ENCODE measurements around the gene RHOBTB3.
A peak's percentile ranks its signal among the peaks of the same experiment; 100 is the strongest.
"Not testable (repeated sequence)": the region's sequence is repeated elsewhere in the genome, so short reads cannot be mapped to it uniquely, and the experiment has no call there.

The RHOBTB3 gene

DNA sequence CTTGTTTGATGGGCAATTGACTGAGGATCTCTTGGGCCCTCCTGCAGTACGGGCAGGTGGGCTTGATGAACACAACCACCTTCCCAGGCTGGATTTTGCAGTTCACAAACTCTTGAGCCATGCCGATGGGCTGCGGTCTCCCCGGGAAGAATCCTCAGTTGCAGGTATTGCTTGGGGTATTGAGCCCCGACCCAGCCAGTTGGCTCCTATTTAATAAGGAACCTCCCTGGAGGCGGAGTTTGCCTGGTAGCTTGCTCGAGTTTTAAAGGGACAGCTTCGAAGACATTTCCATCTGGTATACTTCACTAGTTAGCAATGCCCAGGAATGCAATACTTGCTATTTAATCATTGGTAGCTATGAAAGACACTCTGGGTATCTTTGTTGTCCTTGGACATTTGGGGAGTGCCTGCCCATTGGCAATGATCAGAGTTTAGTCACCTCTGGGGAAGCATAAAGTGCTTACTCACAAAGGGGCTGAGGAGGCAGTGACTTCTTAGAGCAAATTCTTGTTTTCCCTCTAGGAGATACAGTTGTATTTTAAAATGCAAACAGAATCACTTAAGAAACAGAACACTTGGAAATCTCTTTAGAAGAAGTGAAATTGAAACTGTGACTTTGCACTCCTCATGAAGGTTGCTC, 91.5 kb downstream of the RHOBTB3 start, which contains the start of gene GLRX:
Gene GLRX, minus strand, starts transcription at position 185 of the 640 bp plus-strand sequence. Its CDS starts 64 bp downstream, at position 121.
- peak; percentile 62 for DNase-seq

DNA sequence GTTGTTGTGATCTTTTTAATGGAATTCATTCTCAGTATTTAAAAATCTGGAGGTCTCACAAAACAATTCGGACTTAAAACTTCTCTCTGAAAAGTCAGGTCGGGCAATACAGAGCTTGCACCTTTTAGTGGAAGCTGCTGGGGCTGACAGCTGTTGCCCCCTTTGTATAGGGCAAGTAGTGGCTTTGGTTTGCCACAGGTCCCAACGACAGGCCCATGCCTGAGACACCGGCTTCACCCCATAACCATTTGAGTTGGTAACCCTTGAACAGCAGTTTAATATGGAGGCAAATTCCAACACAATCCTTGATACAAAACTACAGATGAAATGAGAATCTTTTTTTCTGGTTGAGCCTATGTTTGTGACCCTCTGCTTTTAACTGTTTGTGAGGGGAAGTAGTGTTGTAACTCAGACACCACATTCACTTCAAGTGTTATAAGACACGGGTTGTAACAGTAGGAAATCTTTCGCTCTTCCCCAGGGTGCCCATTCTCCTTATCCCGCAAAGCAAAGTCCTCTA, 92.1 kb downstream of the RHOBTB3 start:
- no peak for DNase-seq

DNA sequence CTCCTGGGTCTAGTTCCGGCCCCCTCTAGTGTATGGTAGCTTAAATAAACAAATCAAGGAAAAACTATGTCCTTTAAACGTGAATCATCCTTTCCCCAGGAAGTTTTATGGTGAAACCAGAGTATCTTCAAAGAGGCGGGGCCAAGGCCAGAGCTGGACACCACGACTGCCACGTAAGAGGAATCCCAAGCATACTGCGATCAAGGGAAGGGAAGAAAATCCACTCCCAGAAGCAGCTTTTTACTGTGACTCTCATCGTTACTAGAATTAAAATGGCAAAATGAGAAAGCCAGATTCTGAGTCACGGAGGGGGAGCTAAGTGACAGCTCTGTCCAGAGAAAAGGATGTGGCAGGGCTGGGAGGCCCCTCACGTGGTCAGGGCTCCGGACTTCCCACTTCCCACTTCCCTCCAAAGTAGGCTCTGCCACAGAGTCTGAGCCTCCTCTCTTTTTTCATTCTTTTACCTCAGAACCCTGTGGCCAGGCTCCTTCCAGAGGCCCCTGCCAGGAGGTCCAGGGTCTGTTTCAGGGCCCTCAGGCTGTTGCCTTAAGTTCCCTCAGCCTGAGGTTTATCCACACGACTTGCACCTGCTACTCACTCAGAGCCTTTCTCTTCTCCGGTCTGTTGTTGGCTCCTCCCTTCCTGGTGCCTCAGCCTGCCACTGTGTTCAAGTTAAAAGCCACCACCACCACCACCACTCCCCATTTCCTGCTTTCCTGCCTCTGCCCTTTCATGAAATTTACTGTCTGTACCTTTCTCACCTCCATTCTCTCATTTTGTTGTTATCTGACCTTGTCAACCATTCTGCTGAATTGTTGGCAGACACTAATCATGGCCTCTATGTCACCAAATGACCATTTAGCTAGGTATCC, 92.8 kb downstream of the RHOBTB3 start:
- DNase-seq = peak; percentile 48

DNA sequence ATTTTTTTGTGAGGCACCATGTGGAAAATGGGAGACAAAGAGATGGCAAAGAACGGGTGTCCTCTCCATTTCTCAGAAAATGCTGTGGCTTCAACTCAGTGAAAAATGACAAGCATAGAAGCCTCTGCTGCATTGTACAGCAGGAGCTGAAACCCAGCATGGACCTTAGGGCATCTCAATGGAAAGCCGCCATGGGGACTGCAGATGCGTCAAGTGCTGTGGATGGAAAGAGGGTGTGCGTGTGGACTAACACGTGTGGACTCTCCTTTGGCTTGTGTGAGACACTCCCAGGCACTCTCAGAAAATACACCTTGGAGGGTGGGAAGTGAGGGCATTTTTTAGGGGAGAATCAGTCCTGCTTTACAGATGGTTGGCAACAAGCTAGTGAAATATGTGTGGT, 93.6 kb downstream of the RHOBTB3 start:
- DNase-seq = no peak

DNA sequence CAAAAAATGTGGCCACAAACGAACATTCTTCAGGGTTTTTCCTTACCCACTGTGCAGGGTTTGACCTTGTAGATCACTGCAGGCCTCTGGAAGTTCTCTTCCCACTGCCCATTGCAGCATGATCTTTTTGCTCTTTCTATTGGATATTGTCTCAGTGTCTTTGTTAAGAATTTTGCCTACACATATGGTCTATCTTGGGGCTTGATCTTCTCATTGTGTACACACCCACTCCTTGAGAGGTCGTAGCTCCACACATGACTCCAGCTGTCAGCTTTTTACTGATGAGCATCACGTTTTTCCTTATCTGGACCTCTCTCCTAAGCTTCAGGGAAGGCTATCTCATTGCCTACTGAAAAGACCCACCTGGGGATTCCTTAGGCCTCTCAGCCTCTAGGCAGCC, 94.4 kb downstream of the RHOBTB3 start:
- DNase-seq = no peak

DNA sequence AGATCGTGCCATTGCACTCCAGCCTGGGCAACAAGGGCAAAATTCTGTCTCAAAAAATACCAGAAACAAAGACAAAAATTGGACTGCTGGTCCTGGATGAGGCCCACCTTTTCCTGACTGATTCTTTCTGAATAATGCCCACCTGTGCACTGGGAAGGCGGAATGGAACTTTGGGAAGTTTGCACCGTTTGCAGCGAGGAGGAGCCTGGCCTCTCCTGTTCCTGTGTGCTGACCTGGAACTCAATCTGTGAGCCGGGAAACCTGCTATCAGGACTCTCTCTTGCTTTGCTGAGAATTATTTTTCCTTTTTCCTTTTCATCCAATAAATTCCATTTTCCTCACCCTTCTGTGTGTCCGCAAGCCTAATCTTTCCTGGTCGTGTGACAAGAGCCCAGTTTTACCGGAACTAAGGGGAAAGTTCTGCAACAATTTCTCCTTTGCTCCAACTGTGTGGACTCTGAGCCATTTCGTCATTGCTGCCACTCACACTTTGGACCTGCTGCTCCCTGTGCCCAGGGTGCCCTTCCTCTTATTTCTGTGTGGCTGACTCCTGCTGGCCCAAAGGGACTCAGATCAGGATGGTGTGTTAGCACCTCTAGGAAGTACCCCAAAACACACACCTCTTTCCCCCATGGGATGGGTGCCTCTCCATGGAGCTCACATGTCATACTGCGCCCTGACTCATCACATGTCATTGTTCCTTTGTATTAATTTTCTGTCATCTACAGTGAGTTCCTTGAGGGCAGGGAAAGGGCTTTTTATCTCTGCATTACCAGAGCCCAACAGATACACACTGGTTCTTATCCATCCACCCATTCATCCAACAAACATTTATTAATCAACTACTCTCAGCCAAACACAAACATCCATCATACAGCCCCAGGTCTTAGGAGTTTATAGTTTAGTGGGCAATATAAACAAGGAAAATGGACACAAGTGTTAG, 96.1 kb downstream of the RHOBTB3 start:
- DNase-seq = no peak

DNA sequence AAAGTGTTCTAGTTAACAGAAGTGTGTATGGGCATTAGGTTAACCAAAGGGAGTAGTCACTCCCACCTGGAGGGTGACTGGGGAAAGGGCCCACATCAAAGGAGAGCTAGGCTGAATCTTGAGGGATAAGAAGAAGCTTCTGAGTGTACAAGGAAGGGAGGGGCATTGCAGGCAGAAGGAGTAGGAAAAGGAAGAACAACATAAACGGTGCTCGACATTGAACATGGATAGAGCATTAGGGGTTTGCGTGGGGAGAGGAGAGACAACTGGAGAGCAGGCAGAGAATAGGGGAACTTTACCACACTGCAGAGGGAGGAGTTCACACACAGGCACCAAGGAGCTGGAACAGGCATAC, 96.7 kb downstream of the RHOBTB3 start:
- DNase-seq = no peak

DNA sequence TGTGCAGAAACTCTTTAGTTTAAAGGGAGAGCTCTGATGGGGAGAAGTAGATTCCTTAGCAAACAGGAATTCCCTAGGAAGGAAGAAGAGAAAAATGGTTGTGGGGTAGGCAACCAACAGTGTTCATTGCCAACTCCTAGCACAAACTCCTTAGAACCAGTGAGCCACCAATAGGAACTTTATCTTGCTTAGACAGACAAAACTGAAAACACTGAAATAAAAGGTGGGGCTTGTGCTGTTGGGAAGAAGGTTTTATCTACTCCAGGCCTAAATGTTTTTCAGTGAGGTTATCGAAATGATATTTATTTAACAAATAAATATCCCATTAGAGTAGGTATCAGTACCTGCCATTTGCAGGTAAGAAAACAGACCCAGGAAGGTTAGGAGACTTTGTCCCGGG, 99.1 kb downstream of the RHOBTB3 start:
- no peak for DNase-seq

DNA sequence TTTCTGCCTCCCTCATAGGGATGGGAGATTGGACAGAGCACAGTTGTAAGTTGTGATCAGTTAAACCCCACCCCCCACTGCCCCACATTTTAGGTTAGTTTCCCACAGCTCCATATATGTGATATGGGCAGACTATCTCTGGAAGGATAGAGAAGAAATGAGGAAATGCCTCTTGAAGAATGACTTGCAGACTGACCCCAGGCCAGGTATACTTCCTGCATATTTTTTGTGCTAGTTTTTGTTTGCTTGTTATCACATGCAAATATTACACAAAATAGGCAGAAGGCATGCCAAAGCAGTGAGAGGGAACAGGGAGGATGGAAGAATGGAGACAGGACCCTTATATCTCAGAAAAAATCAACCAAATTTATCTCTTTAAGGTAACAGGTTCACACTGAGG, 101.5 kb downstream of the RHOBTB3 start:
- DNase-seq = no peak

DNA sequence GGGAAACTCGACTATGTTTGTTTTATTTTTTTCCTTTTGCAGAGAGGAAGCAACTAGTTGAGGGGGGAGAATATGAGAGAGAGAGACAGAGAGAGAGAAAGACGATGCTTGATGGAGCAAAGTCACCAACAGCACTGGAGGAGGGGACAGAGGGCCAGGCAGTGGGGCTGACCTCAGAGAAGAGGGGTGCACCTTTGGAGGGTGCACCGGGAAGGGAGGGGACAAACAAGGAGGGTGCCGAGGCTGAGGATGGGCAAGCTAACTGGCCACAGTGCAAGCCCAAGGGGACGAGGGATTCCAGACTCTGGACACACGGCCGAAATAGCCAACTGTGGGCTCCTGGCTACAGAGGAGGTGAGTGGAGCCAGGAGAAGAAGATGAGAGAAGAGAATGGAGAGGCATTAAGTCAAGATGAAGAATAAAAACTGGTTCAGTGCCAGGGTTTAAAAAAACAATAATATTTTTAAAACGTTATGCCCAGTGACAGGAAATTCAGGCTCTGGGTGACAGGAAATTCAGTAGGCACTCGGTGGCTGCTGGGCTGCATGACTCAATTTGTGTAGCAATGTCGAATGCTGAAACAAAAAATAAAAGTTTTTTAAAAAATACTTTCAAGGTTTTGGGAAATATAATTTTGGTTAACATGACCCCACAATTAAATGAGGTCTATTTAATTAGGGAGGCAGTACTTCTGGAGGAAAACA, 104.7 kb downstream of the RHOBTB3 start:
- DNase-seq = no peak

DNA sequence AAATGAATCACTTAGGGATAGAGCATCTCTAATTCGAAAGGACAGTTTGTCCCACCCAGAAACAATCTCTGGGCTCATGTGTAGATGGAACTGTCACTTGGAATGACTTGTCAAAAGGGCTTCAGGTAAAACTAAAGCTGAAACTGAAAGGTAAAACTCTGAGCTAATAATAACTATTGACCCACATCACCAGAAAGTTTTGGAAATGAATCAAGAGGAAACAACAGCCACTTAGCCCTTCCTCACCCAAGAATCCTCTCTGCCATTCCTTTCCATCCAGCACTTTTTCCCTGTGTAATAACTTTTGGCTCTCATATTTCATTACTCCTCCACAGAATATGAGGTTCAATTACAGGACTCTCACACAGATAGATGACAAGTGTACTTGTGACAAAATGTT, 105.4 kb downstream of the RHOBTB3 start:
- no peak for DNase-seq

DNA sequence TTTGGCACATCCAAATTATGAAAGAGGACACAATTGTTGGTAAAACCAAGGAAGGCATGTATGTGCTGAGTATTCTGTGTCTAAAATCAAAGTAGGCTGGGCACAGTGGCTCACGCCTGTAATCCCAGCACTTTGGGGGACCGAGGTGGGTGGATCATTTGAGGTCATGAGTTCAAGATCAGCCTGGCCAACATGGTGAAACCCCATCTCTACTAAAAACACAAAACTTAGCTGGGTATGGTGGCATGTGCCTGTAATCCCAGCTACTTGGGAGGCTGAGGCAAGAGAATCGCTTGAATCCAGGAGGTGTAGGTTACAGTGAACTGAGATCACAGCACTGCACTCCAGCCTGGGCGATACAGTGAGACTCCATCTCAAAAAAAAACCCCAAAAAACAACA, 105.8 kb downstream of the RHOBTB3 start:
- DNase-seq = not testable (repeated sequence)

DNA sequence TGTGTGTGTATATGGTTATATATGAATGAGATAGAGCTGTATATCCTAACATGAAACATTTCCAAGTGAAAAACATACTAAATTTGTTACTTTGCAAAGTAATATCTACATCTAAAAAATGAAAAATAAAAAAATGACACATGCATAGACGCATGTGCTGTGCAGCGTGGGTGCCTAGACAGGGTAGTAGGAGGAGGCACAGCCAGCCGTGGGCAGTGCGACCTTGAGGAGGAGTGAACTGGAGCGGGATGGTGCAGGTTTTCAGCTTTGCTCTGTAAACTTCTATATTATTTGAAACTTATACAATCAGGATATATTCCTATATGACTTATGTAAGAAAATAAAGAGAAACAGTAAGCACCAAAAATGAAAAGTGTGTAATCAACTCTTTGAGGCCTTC, 106.4 kb downstream of the RHOBTB3 start:
- DNase-seq = no peak

DNA sequence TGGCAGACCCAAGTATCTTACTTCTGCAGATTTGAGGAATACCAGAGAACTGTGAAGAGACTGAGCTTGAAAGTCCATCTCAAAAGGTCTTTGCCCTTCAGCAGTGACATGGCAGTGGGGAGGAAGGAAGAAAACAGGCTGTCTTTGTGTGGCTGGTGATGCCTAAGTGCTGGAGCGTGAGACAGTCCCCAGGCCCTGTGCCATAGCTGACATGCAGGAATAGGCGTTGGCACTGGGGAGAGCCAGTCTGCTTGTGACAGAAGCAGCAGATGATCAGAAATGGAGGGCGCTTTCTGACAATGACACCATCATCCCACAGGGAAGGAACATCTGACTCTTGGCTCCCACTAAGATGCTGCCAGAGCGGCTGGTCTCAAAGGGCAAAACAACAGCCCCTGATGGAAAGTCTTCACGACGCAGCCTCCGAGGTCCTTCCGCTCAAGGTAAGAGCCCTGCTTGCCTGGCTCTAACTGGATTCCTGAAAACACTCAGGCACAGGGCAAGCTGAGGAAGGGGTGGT, 106.9 kb downstream of the RHOBTB3 start:
- no peak for DNase-seq

DNA sequence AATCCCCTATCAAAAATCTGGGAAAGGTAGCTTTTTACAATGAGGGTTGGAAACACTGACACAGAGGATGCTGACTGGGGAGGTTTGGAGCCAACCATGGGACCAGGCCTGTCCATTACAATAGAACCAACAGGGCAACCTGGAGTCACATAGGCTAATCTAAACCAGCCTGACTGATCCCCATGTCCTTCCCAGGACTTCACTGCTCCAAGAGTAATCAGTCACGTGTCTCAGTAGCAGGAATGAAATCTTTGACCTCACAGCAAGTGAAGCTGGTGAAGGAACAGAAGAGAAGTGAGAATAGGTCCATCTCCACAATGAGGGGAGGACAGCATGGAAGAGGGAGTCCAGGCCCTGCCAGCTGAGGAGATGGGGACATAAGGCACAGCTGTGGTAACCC, 107.4 kb downstream of the RHOBTB3 start:
- no peak for DNase-seq

DNA sequence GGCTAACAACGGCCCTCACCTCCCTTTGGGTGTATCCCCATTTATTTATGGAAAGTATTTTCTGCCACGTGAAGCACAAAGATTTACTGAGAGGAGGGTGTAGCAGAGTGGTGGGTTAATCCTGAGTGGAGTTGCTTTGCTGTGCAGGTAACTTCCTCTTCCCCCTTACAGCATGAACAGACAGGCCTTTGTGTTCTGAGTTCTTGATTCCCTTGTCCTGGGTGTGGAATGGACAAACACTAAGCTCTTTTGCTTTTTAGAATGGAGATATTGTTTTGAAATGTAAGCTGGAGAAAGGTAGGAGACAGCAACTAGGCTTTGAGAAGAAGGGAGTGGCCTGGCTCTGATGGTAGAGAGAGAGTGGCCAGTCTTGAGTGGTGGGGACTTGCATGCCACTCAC, 108.5 kb downstream of the RHOBTB3 start:
- DNase-seq = no peak

DNA sequence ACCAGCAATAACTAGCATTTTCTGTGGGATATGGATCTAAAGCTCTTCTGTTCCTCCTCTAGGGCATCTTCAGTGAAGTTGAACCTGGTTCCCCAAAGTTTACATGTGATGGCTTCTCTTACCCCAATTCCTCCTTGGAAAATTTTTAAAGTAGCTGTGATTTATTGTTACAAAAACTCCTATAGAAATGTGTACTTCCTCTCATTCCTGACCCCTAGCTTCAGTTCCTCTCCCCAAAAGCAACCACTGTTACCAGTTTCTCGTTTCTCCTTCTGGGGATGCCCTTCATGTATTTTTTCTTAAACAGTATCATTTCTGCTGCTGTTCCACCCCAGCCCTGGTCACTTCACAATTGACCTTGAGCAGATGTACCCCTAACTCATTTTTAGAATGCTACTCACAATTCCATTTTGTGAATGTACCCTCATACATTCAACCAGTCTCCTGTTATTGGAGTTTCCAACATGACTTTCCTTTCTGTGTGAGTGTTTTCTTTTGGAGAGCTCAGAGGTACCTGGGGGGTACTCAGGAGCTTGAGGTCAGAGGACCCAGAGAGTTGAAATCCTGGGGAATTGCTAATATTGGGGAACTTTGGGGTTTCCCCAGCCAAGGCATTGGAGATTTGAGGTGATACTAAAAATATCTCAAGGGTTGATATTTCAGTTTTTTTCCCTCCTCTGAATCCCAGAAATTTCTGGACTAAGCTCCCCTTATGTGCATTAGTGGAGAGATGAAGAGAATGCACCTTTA, 110.0 kb downstream of the RHOBTB3 start:
- DNase-seq = no peak

DNA sequence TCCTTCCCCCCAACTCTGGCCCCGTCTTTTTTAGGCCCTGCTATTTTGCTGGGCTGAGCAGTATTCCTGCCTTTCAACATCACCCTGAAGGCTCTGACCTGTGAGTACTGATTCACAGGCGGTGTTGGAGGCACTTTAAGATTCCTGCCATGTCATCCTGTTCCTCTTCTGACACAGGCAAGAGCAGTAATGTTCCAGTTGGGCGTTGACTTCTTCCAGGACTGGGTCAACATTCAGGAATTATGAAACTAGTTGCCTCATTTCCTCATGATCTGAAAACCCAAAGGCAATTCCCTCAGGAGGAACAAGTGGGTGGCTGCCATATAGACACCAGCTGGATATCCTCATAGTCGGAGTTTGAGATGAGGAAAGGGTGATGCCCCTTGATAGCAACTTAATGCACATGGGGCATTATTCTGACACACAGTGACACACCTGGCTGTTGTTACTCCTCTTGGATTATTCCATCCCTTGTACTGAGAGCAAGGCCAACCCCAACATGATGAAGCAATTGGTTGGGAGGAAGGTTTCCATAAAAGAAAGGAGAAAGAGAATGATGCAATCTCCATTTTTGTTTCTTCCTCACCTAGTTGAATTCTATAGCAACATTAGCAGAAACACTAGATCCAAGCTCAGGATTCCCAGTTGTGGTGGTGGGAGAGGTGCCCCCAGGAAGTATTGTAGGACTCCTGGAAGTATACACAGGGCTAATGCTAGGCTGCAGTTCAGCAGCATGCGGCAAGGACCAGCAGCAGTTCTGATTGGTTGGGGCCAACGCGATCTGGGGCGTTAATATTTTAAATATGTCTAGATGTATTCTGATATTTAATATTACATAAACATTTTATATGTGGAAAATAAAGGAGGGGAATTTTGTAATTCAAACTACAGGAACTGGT, 111.0 kb downstream of the RHOBTB3 start:
- no peak for DNase-seq

DNA sequence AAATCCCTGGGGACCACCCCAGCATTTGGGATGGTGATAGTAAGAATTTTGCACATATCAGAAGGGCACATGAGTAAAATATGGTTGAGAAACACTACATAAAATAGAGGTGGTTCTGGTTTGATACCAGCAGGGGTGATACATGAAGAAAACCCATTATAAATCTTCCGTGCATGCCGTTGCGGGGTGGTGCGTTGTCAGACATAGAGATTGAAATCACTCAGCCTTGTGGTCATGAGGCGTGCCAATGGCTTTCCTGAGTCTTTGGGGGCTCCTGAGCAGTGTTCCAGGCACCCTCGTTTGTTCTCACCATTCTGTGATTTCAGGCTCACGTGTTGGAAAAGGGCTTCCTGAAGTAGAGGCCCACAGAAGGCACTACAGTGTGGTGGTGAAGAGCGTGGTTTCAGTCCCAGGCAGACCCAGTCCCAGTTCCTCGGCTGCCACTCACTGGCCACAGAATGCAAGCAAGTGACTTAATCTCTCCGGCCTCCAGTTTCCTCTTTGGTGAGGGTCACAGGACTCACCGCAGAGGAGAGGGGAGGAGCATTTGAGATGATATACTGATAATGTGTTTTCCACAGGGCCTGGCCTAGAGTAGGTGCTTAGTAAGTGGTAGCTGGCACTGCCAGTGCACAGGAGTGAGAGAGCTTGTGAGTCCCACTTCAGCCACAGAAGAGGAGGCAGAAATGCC, 111.9 kb downstream of the RHOBTB3 start:
- DNase-seq = peak; percentile 69

Data from activated naive CD4-positive, alpha-beta T cell treated with Interleukin-2 at 50 U/mL for 16 hours (primary cell).